K562 (cell line): ENCODE results near the gene DUSP19. TPM values are rescaled to one million over a fixed set of nuclear protein-coding genes. Genes with fewer than 3 reads are reported as not detected.

Source experiments
- ATAC-seq: fragments of 200-7000 bp; cut with Tn5 transposase; 3 replicates; pipeline ENCODE4 v1.9.1; 2020; ENCODE audit warnings: moderate library complexity
- BruUV-seq: library from RNA; stranded (reverse); fragments of 400-500 nt; replicated peaks from 2 replicates; lab custom pipeline; 2021; lab: Mats Ljungman, UMichigan
- CTCF ChIA-PET: fragments of 300-600 bp; formaldehyde crosslinking; extraction: SDS; loops from one replicate; lab custom pipeline; 2021; ENCODE audit warnings: low intra/inter-chr PET ratio; lab: Yijun Ruan, JAX
- POLR2A ChIA-PET: fragments of 300-600, 350-650 bp; sonication (Branson Sonifier 250); formaldehyde crosslinking; extraction: SDS; loops from one replicate; lab custom pipeline; 2021; ENCODE audit warnings: antibody characterized with exemption, inconsistent platforms; lab: Yijun Ruan, JAX
- DNase-seq, 4 experiments: peaks; one replicate each; pipeline versions ENCODE4 v3.0.0 to v3.0.0-alpha.2; 2011 to 2018; ENCODE audit warnings: low spot score in 3 of 4, mixed read lengths in 3 of 4; ENCODE audit errors: extremely low read depth in 1 of 4
- FAIRE-seq: peaks from 2 replicates; lab custom pipeline; 2011; peaks lifted over from hg19 to GRCh38; lab: Jason Lieb, UNC
- H2AFZ ChIP-seq: 2 replicates; pipeline ENCODE4 v1.6.0; 2011; ENCODE audit warnings: low read depth, low read length, control low read depth, inconsistent platforms
- H3K27ac ChIP-seq: fragments of 200-600 bp; 3 replicates; pipeline ENCODE4 v1.8.0; 2011; ENCODE audit warnings: low read depth, mild to moderate bottlenecking, control low read depth, inconsistent platforms, low read length, moderate library complexity, mixed read lengths; ENCODE audit errors: extremely low read depth
- H3K27me3 ChIP-seq, 2 experiments: fragments of 300-600 bp in 1 of 2; 2 replicates in 1 of 2; 3 replicates in 1 of 2; pipeline versions ENCODE4 v1.6.0 to v1.8.0; 2011; ENCODE audit warnings: inconsistent platforms in 2 of 2, low read length in 2 of 2, mild to moderate bottlenecking in 1 of 2, mixed read lengths in 1 of 2, moderate library complexity in 1 of 2; ENCODE audit not compliant: control insufficient read depth in 2 of 2, insufficient read depth in 2 of 2
- H3K36me3 ChIP-seq: fragments of 300-600 bp; 3 replicates; pipeline ENCODE4 v1.8.0; 2011; ENCODE audit warnings: mild to moderate bottlenecking, low read length, inconsistent platforms; ENCODE audit not compliant: control insufficient read depth, insufficient read depth
- H3K4me1 ChIP-seq, 2 experiments: fragments of 200-600 bp in 1 of 2; replicated peaks in 1 of 2; 2 replicates in 1 of 2; 3 replicates in 1 of 2; pipeline versions ENCODE4 v1.5.1 to v1.8.0; 2011; ENCODE audit warnings: inconsistent platforms in 2 of 2, low read length in 2 of 2, mild to moderate bottlenecking in 1 of 2, mixed read lengths in 1 of 2, moderate library complexity in 1 of 2; ENCODE audit not compliant: control insufficient read depth in 2 of 2, insufficient read depth in 2 of 2
- H3K4me2 ChIP-seq: 2 replicates; pipeline ENCODE4 v1.6.1; 2011; ENCODE audit warnings: low read length, control low read depth, inconsistent platforms, mixed read lengths; ENCODE audit not compliant: insufficient read depth
- H3K4me3 ChIP-seq: fragments of 200-600 bp; sonication (generic), shearing (Covaris generic); 2 replicates; pipeline ENCODE4 v1.5.1; 2016; ENCODE audit warnings: control low read depth, inconsistent platforms
- H3K79me2 ChIP-seq: fragments of 200-600 bp; 3 replicates; pipeline ENCODE4 v1.8.0; 2011; ENCODE audit warnings: low read length, inconsistent platforms; ENCODE audit not compliant: control insufficient read depth, insufficient read depth
- H3K9ac ChIP-seq, 2 experiments: 2 replicates each; pipeline versions ENCODE4 v1.6.0 to v1.6.1; 2011; ENCODE audit warnings: low read depth in 2 of 2, low read length in 2 of 2, control low read depth in 1 of 2, inconsistent platforms in 1 of 2, mild to moderate bottlenecking in 1 of 2, mixed read lengths in 1 of 2; ENCODE audit not compliant: insufficient read depth in 1 of 2
- H3K9me1 ChIP-seq: one replicate; pipeline ENCODE4 v1.6.0; 2011; ENCODE audit warnings: inconsistent platforms, mild to moderate bottlenecking, low read length, moderate library complexity; ENCODE audit not compliant: control insufficient read depth, insufficient read depth
- H3K9me3 ChIP-seq: replicated peaks from 2 replicates; pipeline ENCODE4 v1.5.1; 2011; ENCODE audit warnings: low read depth, low read length, inconsistent platforms; ENCODE audit not compliant: control insufficient read depth, insufficient read depth
- H4K20me1 ChIP-seq: replicated peaks from 2 replicates; pipeline ENCODE4 v1.6.1; 2011; ENCODE audit warnings: low read length, inconsistent platforms, mixed read lengths; ENCODE audit not compliant: control insufficient read depth, insufficient read depth
- PYGO2 ChIP-seq: fragments of 450-650 bp; IDR thresholded peaks from 2 replicates; pipeline ENCODE4 v1.6.1; 2016; ENCODE audit warnings: mild to moderate bottlenecking, missing genetic modification characterization, moderate library complexity, missing compliant biosample characterization
- WGBS: fragments of 100-300 bp; shearing (Covaris generic); methylation state at CpG from one replicate; pipeline ENCODE4 v1.1.6; 2016; ENCODE audit warnings: low coverage, mixed read lengths; ENCODE audit not compliant: insufficient coverage; ENCODE audit errors: missing lambda C conversion rate; 5-methylcytosine and 5-hydroxymethylcytosine counted together
- in situ Hi-C: fragments of 300-500 bp; cut with MboI; formaldehyde crosslinking; loops from 4 replicates; pipeline ENCODE4 v1.15.0; 2018; ENCODE audit warnings: inconsistent platforms, mixed read lengths
- intact Hi-C: fragments of 100-400 bp; cut with micrococcal nuclease; formaldehyde crosslinking; loops from 2 replicates; pipeline ENCODE4 v1.14.2; 2022
- polyA plus RNA-seq, 8 experiments: library from polyadenylated mRNA; depleted of rRNA in 4 of 8; stranded (reverse) in 5 of 8; unstranded in 3 of 8; fragments of >200 nt; fragmentation: Nextera tagmentation in 2 of 8; fragmentation: Illumina TruSeq in 1 of 8; extraction: Ambion mirVana in 2 of 8; extraction: Trizol in 1 of 8; gene quantifications; 2 replicates each; pipeline versions ENCODE4 v1.2.1 to v1.2.3, GENCODE V29; 2011 to 2014; ENCODE audit warnings: inconsistent platforms in 1 of 8, missing spikeins in 1 of 8
- total RNA-seq, 7 experiments: library from RNA; depleted of rRNA in 6 of 7; stranded (reverse); fragments of >200 nt in 6 of 7; fragmentation: Illumina TruSeq in 2 of 7; extraction: Trizol in 2 of 7; gene quantifications; 2 replicates each; pipeline versions ENCODE4 v1.2.1 to v1.2.3, GENCODE V29; 2011 to 2021; ENCODE audit warnings: low replicate concordance in 1 of 7
- TF ChIP-seq, protein P1 (sequence below), 2 experiments: fragments of 450-650 bp in 1 of 2; sonication (generic) in 1 of 2; formaldehyde crosslinking in 1 of 2; IDR thresholded peaks in 1 of 2; conservative IDR thresholded peaks in 1 of 2; 2 replicates each; pipeline versions ENCODE4 v1.6.1 to v1.8.1; 2016 to 2023; ENCODE audit warnings: mild to moderate bottlenecking in 2 of 2, moderate library complexity in 2 of 2, inconsistent platforms in 1 of 2, missing genetic modification reagents in 1 of 2

The DUSP19 gene
- total and polyA plus RNA-seq, 9 of the 15 experiments (the other 6 are each of a cell fraction or from before 2014, with no cell fraction given) = 1.6 to 6.3 (median 3.1) TPM

- no peak overlapping the region for H3K4me3 ChIP-seq
- ChIA-PET POLR2A (no interaction called here), CTCF (no interaction called here)
- no peaks in the 10 kb centered on the region for H3K9me3 ChIP-seq
- 34% methylated on average over 3 of the region's 3 CpGs for WGBS
- no peaks in the 10 kb centered on the region for H4K20me1 ChIP-seq
- H3K79me2 ChIP-seq = no peaks in the 10 kb centered on the region
- in situ Hi-C loops = no loop called here
- DNase-seq (peak in 1 of 4 experiments; percentile 16), FAIRE-seq (peak; percentile 52), ATAC-seq (0 out of 3 replicates have a peak, but pooled peaks have one; percentile 7)
- no TSS peak for BruUV-seq
- no peak overlapping the region for H3K4me2 ChIP-seq
- intact Hi-C loops = no loop called here
- H3K4me1 ChIP-seq = peaks cover 5 to 19% of the 10 kb centered on the region in 2 experiments
- no peak overlapping the region for H3K9ac ChIP-seq
- TF ChIP-seq, protein P1, sequence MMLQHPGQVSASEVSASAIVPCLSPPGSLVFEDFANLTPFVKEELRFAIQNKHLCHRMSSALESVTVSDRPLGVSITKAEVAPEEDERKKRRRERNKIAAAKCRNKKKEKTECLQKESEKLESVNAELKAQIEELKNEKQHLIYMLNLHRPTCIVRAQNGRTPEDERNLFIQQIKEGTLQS (IDR thresholded peaks at IDR 0.05) = 0 out of 2 replicates have a peak, but pooled peaks have one; percentile 13
- TF ChIP-seq, protein P1 (CRISPR knock-in tag; conservative IDR thresholded peaks at IDR 0.05) = no peak
- TF ChIP-seq PYGO2 (tag) = no peak
- no peaks in the 10 kb centered on the region for H3K36me3 ChIP-seq
- no peak overlapping the region for H3K27ac ChIP-seq
- H2AFZ ChIP-seq = 0 out of 2 replicates have a peak overlapping the region, but pooled peaks have one; percentile 11
- H3K27me3 ChIP-seq = no peaks in the 10 kb centered on the region
- H3K9me1 ChIP-seq = no peaks in the 10 kb centered on the region
These were observed 38.7 kb downstream of the DUSP19 start for GRCh38 chr2:183117226-183117625.
